ENCODE results near the gene HAO2. TPM values are rescaled to one million over a fixed set of nuclear protein-coding genes. Genes with fewer than 3 reads are reported as not detected.
"Not testable (repeated sequence)": the region's sequence is repeated elsewhere in the genome, so short reads cannot be mapped to it uniquely, and the experiment has no call there.

The HAO2 gene
- total and polyA plus RNA-seq, 3 experiments from 2014 or later: not detected

DNA sequence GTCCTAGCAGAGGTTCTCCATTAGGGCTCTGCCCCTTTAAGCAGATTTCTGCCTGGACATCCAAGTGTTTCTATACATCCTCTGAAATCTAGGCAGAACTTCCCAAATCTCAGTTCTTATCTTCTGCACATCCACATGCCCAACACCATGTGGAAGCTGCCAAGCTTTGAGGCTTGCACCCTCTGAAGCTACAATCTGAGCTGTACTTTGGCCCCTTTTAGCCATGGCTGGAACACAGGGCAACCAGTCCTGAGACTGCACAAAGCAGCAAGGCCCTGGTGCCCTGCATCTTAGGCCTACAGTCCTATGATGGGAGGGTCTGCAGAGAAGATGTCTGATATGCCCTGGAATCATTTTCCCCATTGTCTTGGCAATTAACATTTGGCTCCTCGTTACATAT is 8.0 kb downstream of the HAO2 start:
- DNase-seq: no peak
- Mint-ChIP-seq H3K4me1 (no peaks in the 10 kb centered on the region), H3K36me3 (no peaks in the 10 kb centered on the region), H3K4me3 (no peak overlapping the region), H3K9me3 (peaks cover 0 to 17% (median 6%) of the 10 kb centered on the region in 5 donors), H3K27ac (no peak overlapping the region), H3K27me3 (peaks cover 3 to 10% of the 10 kb centered on the region in 2 donors)
- H3K4me1 ChIP-seq (ENCODE audit: insufficient read depth, low read length): no peaks in the 10 kb centered on the region
- H3K27me3 ChIP-seq (ENCODE audit: insufficient read depth, low read length, poor library complexity, severe bottlenecking): no peaks in the 10 kb centered on the region
- POLR2A ChIA-PET: no interaction called here
- CTCF ChIA-PET: no interaction called here
- H3K36me3 ChIP-seq (ENCODE audit: insufficient read depth, low read length): no peaks in the 10 kb centered on the region
- H3K27ac ChIP-seq (ENCODE audit: low read depth, low read length): no peak overlapping the region
- H3K9me3 ChIP-seq (ENCODE audit: low read length): no peaks in the 10 kb centered on the region
- H3K4me3 ChIP-seq (ENCODE audit: low read length): no peak overlapping the region

DNA sequence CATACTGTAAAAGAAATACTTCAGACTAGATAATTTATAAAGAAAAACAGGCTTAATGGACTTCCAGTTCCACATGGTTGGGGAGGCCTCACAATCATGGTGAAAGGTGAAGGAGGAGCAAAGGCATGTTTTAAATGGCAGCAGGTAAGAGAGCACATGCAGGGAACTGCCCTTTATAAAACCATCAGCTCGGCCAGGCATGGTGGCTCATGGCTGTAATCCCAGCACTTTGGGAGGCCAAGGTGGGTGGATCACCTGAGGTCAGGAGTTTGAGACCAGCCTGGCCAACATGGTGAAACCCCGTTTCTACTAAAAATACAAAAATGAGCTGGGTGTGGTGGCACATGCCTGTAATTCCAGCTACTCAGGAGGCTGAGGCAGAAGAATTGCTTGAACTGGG is 9.0 kb downstream of the HAO2 start:
- DNase-seq; H3K27me3 Mint-ChIP-seq; H3K27ac Mint-ChIP-seq; H3K27ac ChIP-seq (ENCODE audit: low read depth, low read length); POLR2A ChIA-PET; H3K4me3 Mint-ChIP-seq; H3K27me3 ChIP-seq (ENCODE audit: insufficient read depth, low read length, poor library complexity, severe bottlenecking); H3K4me1 Mint-ChIP-seq; H3K36me3 ChIP-seq (ENCODE audit: insufficient read depth, low read length); CTCF ChIA-PET; H3K4me1 ChIP-seq (ENCODE audit: insufficient read depth, low read length); H3K9me3 ChIP-seq (ENCODE audit: low read length); H3K36me3 Mint-ChIP-seq; H3K4me3 ChIP-seq (ENCODE audit: low read length): not testable (repeated sequence)
- peaks cover 0 to 17% (median 6%) of the 10 kb centered on the region in 5 donors for H3K9me3 Mint-ChIP-seq

DNA sequence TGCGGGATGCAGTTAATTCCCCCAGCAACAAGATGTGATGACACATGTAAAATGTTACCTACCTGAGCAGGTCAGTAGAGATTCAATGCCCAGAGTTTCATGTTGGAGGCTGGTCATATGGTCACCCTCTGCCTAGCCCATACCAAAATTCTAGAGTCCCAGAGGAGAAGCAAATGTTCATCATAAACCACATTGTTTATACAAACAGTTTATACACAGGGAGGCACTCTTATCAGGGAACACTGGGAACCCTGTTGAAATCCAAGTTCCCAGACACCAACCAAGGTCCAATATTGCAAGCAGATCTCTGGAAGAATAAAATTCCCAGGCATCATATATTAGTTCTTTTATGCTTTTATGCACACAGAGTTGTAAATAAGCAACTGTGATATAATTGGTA is 10.5 kb downstream of the HAO2 start:
- CTCF ChIA-PET: no interaction called here
- no peaks in the 10 kb centered on the region for H3K4me1 Mint-ChIP-seq
- H3K9me3 Mint-ChIP-seq: peaks cover 0 to 17% (median 6%) of the 10 kb centered on the region in 5 donors

DNA sequence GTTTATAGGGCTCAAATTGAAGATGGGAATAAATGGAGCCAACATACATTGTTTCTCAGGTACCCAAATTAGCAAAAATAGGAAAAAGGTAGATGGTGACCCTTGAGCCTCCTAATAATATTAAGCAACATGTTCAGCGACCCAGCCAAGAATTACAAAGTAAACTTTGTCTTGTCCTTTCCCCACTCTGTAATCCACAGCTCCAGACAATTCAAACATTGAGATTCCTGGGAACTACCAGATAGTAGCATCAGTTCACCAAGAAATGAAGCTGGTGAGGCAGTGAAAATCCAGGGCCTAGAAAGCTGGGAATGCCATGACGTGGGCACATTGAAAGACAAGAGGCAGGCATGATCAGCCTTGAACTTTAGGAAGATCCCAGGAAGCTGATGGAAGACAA is 11.7 kb downstream of the HAO2 start:
- Histone ChIP-seq H3K36me3 (ENCODE audit: insufficient read depth, low read length) (no peaks in the 10 kb centered on the region), H3K27me3 (ENCODE audit: insufficient read depth, low read length, poor library complexity, severe bottlenecking) (no peaks in the 10 kb centered on the region), H3K27ac (ENCODE audit: low read depth, low read length) (no peak overlapping the region), H3K4me3 (ENCODE audit: low read length) (no peak overlapping the region), H3K4me1 (ENCODE audit: insufficient read depth, low read length) (no peaks in the 10 kb centered on the region), H3K9me3 (ENCODE audit: low read length) (no peaks in the 10 kb centered on the region)
- Mint-ChIP-seq H3K36me3 (no peaks in the 10 kb centered on the region), H3K9me3 (peaks cover 0 to 17% (median 6%) of the 10 kb centered on the region in 5 donors), H3K27me3 (peaks cover 3 to 8% of the 10 kb centered on the region in 2 donors), H3K4me1 (no peaks in the 10 kb centered on the region), H3K27ac (no peak overlapping the region), H3K4me3 (no peak overlapping the region)
- ChIA-PET POLR2A (no interaction called here), CTCF (no interaction called here)
- DNase-seq: no peak

More for the DNA sequence above, 10.5 kb downstream of the HAO2 start:
- H3K27ac Mint-ChIP-seq: no peak overlapping the region
- Histone ChIP-seq H3K9me3 (ENCODE audit: low read length) (no peaks in the 10 kb centered on the region), H3K36me3 (ENCODE audit: insufficient read depth, low read length) (no peaks in the 10 kb centered on the region), H3K4me3 (ENCODE audit: low read length) (no peak overlapping the region), H3K27ac (ENCODE audit: low read depth, low read length) (no peak overlapping the region), H3K27me3 (ENCODE audit: insufficient read depth, low read length, poor library complexity, severe bottlenecking) (no peaks in the 10 kb centered on the region), H3K4me1 (ENCODE audit: insufficient read depth, low read length) (no peaks in the 10 kb centered on the region)
- H3K4me3 Mint-ChIP-seq: no peak overlapping the region
- no peak for DNase-seq
- no peaks in the 10 kb centered on the region for H3K36me3 Mint-ChIP-seq
- H3K27me3 Mint-ChIP-seq: peaks cover 3 to 8% of the 10 kb centered on the region in 2 donors
- POLR2A ChIA-PET: no interaction called here

DNA sequence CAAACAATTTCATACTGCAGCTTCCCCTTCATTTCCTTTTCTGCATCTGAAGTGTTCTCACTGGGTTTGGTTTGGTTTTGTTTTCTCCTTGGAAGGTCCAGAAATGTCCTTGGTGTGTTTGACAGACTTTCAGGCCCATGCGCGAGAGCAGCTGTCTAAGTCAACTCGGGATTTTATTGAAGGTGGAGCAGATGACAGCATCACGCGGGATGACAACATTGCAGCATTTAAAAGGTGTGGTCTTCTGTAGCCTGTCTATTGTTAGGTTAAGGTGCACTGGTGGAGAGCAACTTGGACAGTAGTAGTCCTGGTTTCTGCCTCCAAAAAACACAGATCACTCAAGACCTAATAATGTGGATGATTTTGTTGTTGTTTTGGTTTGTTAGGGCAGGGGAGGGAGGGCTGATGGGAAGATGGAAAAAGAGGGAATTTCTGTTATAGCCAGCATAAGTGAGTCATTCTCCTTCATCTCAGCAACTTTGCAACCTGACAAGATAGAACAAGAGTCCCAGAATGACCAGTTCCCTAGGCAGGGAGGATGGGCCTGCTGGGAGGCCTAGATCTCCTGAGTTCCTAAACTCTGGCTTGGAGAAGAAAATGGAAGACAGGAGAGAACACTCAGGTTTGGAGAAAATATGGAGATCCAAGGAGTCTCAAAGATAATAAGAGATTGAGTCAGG is 12.5 kb downstream of the HAO2 start:
- H3K9me3 Mint-ChIP-seq: peaks cover 0 to 17% (median 6%) of the 10 kb centered on the region in 5 donors
- H3K27me3 Mint-ChIP-seq: peaks cover 6 to 8% of the 10 kb centered on the region in 2 donors
- no peaks in the 10 kb centered on the region for H3K27me3 ChIP-seq (ENCODE audit: insufficient read depth, low read length, poor library complexity, severe bottlenecking)
- H3K9me3 ChIP-seq (ENCODE audit: low read length): no peaks in the 10 kb centered on the region
- H3K36me3 ChIP-seq (ENCODE audit: insufficient read depth, low read length): no peaks in the 10 kb centered on the region
- no peak overlapping the region for H3K4me3 ChIP-seq (ENCODE audit: low read length)
- no peak overlapping the region for H3K4me3 Mint-ChIP-seq
- no peaks in the 10 kb centered on the region for H3K4me1 ChIP-seq (ENCODE audit: insufficient read depth, low read length)
- ChIA-PET POLR2A (no interaction called here), CTCF (no interaction called here)
- H3K27ac ChIP-seq (ENCODE audit: low read depth, low read length): no peak overlapping the region
- H3K27ac Mint-ChIP-seq: no peak overlapping the region
- no peaks in the 10 kb centered on the region for H3K36me3 Mint-ChIP-seq
- no peak for DNase-seq
- H3K4me1 Mint-ChIP-seq: no peaks in the 10 kb centered on the region

DNA sequence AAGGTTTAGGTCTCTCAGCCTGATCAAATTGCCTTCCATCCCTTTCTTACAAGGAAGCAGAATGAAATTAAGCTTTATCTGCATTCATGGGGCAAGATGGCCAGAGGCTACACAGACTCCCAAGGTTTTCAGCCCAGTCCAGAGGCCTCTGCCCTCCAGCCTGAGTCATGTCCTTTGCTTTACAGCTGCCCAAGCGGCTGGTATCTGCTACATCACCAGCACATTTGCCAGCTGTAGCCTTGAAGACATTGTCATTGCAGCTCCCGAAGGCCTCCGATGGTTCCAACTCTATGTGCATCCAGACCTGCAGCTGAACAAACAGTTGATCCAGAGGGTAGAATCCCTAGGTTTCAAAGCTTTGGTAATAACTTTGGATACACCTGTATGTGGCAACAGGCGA is 16.0 kb downstream of the HAO2 start:
- Histone ChIP-seq H3K27me3 (ENCODE audit: insufficient read depth, low read length, poor library complexity, severe bottlenecking) (no peaks in the 10 kb centered on the region), H3K4me1 (ENCODE audit: insufficient read depth, low read length) (no peaks in the 10 kb centered on the region), H3K36me3 (ENCODE audit: insufficient read depth, low read length) (no peaks in the 10 kb centered on the region), H3K4me3 (ENCODE audit: low read length) (no peak overlapping the region), H3K27ac (ENCODE audit: low read depth, low read length) (no peak overlapping the region), H3K9me3 (ENCODE audit: low read length) (no peaks in the 10 kb centered on the region)
- Mint-ChIP-seq H3K36me3 (no peaks in the 10 kb centered on the region), H3K27me3 (peaks cover 4 to 5% of the 10 kb centered on the region in 2 donors), H3K9me3 (no peaks in the 10 kb centered on the region), H3K4me3 (no peak overlapping the region), H3K27ac (no peak overlapping the region), H3K4me1 (no peaks in the 10 kb centered on the region)
- DNase-seq: no peak
- CTCF ChIA-PET: no interaction called here
- POLR2A ChIA-PET: no interaction called here

DNA sequence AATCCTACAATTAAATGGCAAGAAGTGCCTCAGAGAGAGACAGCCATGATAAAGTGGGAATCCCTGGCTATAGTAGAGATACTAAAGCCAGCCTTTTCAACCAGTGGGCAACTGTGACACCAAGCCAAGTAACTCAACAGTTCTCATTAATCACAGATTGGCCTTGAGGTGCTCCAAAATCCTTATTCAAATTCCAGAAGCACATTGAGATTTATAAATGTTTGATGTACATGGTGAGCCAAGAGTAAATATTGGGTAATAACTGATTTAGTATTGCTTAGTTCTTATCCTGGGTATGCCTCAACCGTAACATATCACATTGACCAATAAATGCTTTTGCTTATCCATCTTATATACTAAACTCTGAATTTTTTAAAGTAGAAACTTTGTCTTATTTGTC is 17.1 kb downstream of the HAO2 start:
- no peak for DNase-seq
- Mint-ChIP-seq H3K36me3 (no peaks in the 10 kb centered on the region), H3K9me3 (no peaks in the 10 kb centered on the region), H3K4me1 (no peaks in the 10 kb centered on the region), H3K4me3 (no peak overlapping the region), H3K27me3 (peaks cover 6 to 7% of the 10 kb centered on the region in 2 donors), H3K27ac (no peak overlapping the region)
- no peaks in the 10 kb centered on the region for H3K4me1 ChIP-seq (ENCODE audit: insufficient read depth, low read length)
- no peak overlapping the region for H3K4me3 ChIP-seq (ENCODE audit: low read length)
- CTCF ChIA-PET: no interaction called here
- no peaks in the 10 kb centered on the region for H3K27me3 ChIP-seq (ENCODE audit: insufficient read depth, low read length, poor library complexity, severe bottlenecking)
- no peak overlapping the region for H3K27ac ChIP-seq (ENCODE audit: low read depth, low read length)
- no peaks in the 10 kb centered on the region for H3K36me3 ChIP-seq (ENCODE audit: insufficient read depth, low read length)
- H3K9me3 ChIP-seq (ENCODE audit: low read length): no peaks in the 10 kb centered on the region
- POLR2A ChIA-PET: no interaction called here

DNA sequence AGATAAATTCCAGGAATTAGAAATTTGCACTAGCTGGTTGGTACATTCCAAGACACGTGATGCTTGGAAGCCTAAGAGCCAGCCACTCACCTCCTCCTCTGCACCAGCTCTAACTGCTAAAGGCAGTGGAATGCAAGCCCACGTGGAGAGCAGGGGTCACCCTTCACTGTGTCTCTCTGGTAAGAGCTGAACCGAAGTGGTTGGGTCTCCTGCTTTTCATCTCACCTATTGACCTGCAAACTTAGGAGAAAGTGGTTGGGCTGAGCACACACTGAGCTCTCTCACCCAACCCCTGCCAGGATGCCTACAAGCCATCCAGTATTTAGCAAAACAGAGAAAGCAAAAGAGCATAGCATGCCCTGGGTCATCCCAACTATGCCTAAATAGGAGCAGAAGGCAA is 19.3 kb downstream of the HAO2 start:
- no peaks in the 10 kb centered on the region for H3K9me3 ChIP-seq (ENCODE audit: low read length)
- no peaks in the 10 kb centered on the region for H3K4me1 ChIP-seq (ENCODE audit: insufficient read depth, low read length)
- H3K36me3 Mint-ChIP-seq: no peaks in the 10 kb centered on the region
- no peaks in the 10 kb centered on the region for H3K36me3 ChIP-seq (ENCODE audit: insufficient read depth, low read length)
- H3K27me3 Mint-ChIP-seq: peaks cover 6 to 8% of the 10 kb centered on the region in 2 donors
- DNase-seq: no peak
- H3K9me3 Mint-ChIP-seq: peaks cover 0 to 2% (median 0%) of the 10 kb centered on the region in 5 donors
- ChIA-PET POLR2A (no interaction called here), CTCF (no interaction called here)
- H3K4me1 Mint-ChIP-seq: no peaks in the 10 kb centered on the region
- no peak overlapping the region for H3K4me3 Mint-ChIP-seq
- no peak overlapping the region for H3K27ac Mint-ChIP-seq
- no peak overlapping the region for H3K27ac ChIP-seq (ENCODE audit: low read depth, low read length)
- H3K4me3 ChIP-seq (ENCODE audit: low read length): no peak overlapping the region
- no peaks in the 10 kb centered on the region for H3K27me3 ChIP-seq (ENCODE audit: insufficient read depth, low read length, poor library complexity, severe bottlenecking)

DNA sequence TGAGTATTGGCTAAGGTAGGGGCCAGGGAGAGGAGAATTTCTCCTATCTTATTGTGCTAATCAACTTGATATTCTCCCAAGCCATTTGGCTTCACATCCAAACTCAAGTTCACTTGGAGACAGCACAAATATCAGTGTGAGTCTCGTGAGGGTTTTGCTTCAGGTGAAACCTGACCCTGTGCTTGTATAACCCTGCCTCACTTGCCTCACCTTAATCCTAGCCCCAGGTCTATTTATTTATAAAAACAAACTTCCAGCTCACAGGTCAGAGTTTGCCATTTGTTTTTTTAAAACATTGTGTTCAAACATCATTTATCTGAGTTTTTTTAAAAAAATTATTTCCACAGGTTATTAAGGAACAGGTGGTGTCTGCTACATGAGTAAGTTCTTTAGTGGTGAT is 19.9 kb downstream of the HAO2 start:
- CTCF ChIA-PET: no interaction called here
- no peak overlapping the region for H3K27ac Mint-ChIP-seq

More for the DNA sequence above, 19.9 kb downstream of the HAO2 start:
- H3K4me1 Mint-ChIP-seq: no peaks in the 10 kb centered on the region
- H3K4me3 Mint-ChIP-seq: no peak overlapping the region
- peaks cover 0 to 2% (median 0%) of the 10 kb centered on the region in 5 donors for H3K9me3 Mint-ChIP-seq
- Histone ChIP-seq H3K9me3 (ENCODE audit: low read length) (no peaks in the 10 kb centered on the region), H3K27me3 (ENCODE audit: insufficient read depth, low read length, poor library complexity, severe bottlenecking) (no peaks in the 10 kb centered on the region), H3K4me1 (ENCODE audit: insufficient read depth, low read length) (no peaks in the 10 kb centered on the region), H3K4me3 (ENCODE audit: low read length) (no peak overlapping the region), H3K27ac (ENCODE audit: low read depth, low read length) (no peak overlapping the region), H3K36me3 (ENCODE audit: insufficient read depth, low read length) (no peaks in the 10 kb centered on the region)
- no peaks in the 10 kb centered on the region for H3K36me3 Mint-ChIP-seq
- H3K27me3 Mint-ChIP-seq: peaks cover 8 to 14% of the 10 kb centered on the region in 2 donors
- POLR2A ChIA-PET: no interaction called here
- DNase-seq: no peak
